ENCODE measurements around the gene ALPL.
"Not testable (repeated sequence)": the region's sequence is repeated elsewhere in the genome, so short reads cannot be mapped to it uniquely, and the experiment has no call there.

Gene ALPL

DNA sequence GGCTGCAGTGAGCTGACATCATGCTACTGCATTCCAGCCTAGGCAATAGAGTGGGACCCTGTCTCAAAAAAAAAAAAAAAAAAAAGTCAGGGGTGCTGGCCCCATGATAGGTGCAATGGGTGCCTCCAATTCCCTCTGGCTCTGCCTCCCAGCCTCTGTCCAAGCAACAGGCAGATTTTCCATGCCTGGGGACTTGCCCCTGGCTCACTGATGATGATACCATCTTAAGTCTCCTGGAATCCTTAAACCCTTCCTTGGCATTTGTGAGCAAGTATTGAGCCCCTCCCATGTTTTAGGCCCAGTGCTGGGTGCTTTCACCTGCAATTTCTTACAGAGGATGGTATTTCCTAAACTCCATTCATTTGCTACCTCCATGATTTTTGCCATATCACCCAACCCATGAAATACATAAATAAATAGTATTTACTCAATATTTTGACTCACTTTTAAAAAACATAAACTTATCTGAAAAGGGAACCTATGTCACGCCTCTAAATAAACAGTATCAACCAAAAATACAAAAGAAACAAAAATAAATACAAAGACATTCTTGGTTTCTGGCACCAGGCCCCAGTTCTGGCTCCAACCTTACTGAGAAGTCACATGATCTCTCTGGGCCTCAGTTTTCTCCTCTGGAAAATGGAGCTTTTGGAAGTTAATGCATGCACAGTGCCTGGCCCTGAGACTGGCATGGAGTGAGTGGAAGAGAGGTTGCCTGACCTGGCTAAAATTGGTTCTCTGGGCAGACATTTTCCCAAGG lies 1.5 kb upstream of the ALPL start:
- DNase-seq (ENCODE audit: low read depth): no peak

DNA sequence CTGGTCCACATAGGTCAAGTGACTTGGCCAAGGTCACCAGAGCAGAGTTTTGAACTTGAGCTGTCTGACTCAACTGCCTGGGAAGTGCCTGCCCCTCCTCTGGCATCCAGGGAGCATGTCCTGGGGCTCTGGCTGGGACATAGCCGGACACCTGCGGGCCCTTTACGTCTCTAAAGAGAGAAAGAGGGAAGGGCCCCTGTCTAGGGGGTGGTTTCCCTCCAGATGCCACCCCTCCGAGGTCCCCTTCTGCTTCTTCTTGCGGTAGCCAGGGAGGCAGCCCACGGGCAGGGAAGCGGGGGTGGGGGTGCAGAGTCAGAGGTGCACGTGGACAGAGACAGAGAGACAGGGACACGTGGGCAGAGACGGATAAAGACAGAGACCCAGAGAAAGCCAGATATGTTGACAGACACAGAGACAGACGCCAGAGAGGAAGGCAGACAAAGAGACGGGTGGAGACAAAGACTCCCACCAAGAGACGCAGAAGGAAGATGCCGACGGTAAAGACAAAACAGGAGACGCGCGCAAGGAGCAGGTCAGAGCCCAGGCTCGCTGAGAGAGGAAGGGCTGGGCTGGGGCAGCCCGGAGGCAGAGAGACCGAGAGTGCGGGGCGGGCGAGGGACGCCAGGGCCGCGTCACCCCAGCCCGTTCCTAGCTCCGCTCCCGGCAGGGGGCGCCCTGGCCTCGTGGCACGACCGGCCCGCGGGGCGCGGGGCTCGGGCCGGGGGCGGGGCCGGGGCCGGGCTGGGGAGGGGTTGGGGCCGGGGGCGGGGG lies 458 bp upstream of the ALPL start:
- peak; percentile 55 for DNase-seq (ENCODE audit: low read depth)

DNA sequence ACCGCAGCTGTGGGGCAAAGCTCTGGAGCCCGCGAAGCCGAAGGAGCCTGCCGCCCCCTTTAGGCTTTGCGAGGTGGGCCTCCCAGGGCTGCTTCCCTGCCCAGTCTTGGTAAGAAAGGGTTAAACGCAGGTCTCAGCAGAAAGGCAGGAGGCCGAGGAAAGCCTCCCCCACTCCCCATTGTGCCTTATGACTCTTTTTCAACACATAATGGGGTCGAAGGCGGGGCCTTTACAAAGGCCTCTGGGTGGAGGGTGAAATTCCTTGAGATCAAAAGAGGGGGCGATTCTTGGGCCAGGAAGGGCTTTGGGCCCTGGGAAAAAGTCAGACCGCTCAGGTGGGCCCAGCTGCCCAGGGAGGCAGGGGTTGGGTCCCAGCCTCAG lies 880 bp downstream of the ALPL start:
- no peak for DNase-seq (ENCODE audit: low read depth)

DNA sequence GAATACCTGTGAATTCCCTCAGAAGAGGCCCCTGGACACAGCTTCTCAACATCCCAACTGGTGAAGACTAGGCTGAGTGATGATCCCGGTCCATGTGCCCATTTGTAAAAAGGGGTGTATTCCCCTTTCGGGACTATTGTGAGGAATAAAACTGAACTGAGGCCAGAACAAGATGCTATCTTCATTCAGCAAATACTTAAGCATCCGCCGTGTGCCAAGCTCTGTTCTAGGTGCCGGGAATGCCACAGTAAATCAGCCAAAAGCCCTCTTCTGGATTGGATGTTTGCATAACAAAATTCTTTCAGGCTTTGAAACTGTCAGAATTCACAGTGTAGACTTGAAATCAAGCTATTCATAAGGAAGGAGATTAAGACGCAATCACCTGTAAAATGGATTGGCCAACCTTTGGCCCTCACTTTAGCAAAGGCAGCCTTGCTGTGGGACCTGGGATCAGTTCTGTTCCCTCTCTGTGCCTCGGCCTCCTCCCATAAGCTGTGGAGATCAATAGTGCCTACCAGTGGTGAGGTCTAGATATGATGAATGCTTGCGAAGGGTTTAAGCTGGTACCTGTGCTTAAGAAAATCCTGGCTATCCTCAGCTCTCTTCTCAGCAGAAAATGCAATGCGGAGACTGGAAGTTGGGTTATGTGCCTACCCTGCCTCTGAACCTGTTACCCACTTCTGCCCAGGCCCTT lies 1.8 kb downstream of the ALPL start:
- DNase-seq (ENCODE audit: low read depth): no peak

DNA sequence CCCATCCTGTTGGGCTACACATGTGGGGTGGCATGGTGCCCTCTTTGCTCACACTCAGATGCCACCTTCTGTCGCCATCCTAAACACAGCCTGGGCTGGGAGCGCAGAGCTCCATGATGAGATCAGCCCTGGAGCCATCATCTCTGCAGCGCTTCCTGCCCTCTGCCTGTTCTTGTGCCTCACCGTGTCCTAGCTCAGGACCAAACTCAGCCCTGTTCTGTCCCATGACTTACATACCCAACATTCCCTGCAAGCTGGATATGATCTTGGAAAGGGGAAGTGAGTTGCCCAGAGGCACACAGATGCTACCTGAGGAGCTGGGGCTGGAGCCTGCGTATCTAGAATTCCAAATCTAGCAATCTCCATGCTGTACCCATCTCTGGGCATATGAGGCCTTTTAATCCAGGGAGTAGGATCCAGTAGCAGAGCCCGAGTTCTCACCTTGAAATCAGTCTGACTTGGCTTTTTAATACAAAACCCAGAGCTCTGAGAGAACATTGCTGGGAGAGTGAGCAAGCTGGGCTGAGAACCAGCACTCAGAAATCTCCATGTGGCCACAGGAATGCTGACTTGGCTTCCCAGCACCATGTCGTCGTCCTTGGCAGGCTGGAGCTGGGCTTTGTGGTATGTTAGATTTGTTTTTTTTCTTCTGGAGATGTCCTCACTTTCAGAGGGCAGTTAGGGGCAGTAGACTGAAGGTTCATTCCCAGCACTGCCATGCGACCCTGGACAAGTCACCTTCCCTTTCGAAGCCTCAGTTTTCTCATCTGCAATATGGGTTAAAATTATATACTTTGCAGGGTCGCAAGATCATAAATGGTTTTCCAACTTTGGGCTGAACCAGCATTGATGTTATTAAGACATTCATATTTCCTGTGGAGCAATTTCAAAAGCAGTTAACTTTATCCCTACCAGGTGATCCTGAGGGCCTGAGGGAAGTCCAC lies 2.6 kb downstream of the ALPL start:
- no peak for DNase-seq (ENCODE audit: low read depth)

DNA sequence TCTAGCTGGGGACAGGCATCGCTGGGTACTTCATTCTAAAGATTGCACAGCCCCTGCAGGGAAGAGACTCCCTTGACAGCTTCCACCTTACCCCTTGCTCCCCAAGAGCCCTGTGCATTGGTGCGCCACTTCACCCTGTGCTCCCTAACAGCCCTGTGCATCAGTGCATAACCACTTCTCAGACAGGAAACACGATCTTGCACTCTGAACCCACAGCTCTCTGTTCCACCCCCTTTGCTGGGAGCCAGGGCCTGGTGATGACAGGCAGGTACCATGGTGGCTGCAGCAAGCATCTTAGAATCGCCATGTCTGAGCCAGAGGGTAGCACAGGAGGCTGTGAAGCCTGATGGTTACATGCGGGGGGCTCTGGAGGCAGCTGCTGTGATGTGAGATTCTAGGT lies 5.0 kb downstream of the ALPL start:
- DNase-seq (ENCODE audit: low read depth): no peak

DNA sequence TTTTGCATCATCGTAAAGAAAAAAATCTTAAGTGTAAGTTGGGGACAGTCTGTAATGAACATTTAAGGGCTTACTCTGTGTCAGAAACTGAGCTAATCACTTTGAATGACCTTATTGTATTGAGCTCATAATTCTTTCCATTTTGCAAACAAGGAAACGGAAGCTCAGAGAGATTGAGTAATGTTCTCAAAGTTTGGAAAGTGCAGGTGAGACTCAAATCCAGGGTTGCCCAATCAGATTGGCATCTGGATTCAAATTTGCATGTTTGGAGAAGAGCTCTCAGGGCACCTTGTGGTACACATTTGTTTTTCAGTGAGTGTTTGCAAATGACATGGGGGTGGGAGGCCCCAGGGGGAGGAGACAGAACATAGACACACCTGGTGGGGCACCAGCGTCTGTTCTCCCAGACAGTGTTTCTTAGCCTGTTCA lies 8.0 kb downstream of the ALPL start:
- no peak for DNase-seq (ENCODE audit: low read depth)

GRCh38 chr1:21517660-21518480 lies 8.6 kb downstream of the ALPL start:
- DNase-seq (ENCODE audit: low read depth): no peak

GRCh38 chr1:21518774-21519455 lies 9.7 kb downstream of the ALPL start:
- no peak for DNase-seq (ENCODE audit: low read depth)

DNA sequence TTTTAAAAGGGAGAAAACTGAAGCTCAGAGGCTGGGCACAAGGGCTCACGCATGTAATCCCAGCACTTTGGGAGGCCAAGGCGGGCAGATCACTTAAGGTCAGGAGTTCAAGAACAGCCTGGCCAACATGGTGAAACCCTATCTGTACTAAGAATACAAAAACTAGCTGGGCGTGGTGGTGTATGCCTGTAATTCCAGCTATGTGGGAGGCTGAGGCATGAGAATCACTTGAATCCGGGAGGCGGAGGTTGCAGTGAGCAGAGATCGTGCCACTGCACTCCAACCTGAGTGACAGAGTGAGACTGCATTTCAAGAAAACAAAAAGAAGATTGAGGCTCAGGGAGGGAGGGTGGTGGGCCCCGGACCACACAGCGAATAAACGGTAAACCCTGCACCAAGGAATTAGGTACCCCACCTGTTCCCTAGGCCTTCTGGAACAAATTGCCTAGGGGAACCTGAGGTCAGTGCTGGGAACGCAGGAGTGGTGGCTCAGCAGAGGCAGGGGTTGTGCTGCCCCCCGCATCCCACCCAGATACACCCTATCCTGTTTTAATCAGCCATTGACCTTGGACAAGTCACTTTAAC lies 10.4 kb downstream of the ALPL start:
- not testable (repeated sequence) for DNase-seq (ENCODE audit: low read depth)

- no peak for DNase-seq (ENCODE audit: low read depth)
These were observed 11.9 kb downstream of the ALPL start for GRCh38 chr1:21520899-21521716.

GRCh38 chr1:21521717-21522060 lies 12.5 kb downstream of the ALPL start:
- no peak for DNase-seq (ENCODE audit: low read depth)

DNA sequence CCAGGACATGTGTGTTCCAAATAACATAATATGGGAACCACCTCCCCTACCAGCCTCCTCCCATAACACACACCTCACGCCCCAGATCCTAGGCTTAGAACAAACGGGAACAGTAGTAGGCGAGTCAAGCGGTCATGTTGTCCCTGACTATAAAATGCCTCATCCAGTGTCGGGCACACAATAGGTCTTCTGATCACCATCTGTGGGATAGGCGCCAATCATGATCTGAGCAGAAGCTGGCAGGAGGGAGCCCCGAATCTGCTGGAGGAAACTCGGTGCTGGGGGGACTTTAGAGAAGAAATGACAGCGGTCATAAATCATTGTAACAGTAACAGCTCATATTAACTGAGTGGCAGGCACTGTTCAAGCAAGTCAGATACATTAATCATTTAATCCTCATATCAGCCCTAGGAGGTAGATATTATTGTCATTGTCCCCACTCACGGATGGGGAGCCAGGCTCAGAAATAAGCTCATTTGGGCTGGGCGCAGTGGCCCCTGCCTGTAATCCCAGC lies 13.4 kb downstream of the ALPL start:
- no peak for DNase-seq (ENCODE audit: low read depth)

GRCh38 chr1:21523297-21523813 lies 14.1 kb downstream of the ALPL start:
- no peak for DNase-seq (ENCODE audit: low read depth)

DNA sequence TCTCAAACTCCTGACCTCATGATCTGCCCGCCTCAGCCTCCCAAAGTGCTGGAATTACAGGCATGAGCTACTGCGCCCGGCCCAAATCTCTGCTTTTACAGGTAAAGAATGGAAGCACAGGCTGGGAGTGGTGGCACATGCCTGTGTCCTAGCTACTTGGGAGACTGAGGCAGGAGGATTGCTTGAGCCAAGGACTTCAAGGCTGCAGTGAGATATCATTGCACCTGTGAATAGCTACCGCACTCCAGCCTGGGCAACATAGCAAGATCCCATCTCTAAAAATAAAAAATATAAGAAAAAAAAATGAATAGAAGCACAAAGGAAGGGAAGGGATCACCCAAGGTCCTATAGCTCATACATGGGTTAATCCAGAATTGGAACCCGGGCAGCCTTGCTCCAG lies 15.0 kb downstream of the ALPL start:
- no peak for DNase-seq (ENCODE audit: low read depth)

DNA sequence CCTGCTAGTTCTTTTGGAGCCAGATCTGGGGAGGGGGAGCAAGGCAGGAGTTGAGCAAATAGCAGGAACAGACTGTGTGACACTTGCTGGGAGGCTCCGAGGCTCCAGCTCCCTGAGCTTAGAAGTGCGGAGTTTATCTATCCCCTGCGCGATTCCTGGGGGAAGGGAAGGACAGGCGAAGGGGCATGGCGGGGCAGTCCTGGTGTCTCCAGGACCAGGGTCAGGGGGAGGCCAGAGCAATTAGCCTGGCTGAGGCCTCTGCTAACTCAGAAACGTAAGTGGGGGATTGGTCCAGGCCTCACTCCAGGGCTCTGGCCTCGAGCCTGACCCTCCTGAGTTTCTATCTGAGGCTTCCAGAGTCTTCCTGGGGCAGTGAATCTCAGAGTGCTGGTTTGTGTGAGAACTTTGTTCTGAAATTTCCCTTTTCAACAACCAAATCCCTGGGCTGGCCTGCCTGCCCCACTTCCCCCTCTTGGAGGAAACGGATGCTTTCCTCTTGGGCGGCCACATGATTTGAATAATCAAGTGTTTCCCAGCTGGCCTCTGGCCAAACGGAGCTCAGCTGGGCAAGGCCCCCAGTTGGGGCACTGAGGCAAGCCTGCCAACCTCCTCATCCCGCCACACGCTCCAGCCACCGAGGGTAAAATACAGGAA lies 15.6 kb downstream of the ALPL start:
- no peak for DNase-seq (ENCODE audit: low read depth)

DNA sequence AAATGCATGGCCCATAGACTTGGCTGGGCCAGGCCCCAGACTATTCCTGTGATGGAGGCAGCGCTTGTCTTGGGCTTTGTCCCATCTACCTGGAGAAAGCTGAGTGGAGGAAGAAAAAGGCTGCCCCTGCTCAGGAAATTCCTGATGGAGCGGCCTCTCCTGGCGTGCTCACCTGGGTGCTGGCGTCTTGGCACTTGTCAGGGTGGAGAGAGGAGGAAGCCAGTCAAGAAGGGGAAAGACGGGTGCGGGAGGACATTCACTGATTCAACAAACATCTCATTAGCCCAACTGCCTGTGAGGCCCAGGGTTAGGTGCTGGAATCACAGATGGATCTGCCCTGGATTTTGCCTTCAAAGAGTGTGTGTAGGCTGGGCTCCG lies 16.1 kb downstream of the ALPL start:
- no peak for DNase-seq (ENCODE audit: low read depth)

- no peak for DNase-seq (ENCODE audit: low read depth)
These were observed 17.2 kb downstream of the ALPL start for GRCh38 chr1:21526441-21526840.

Data from stimulated activated CD8-positive, alpha-beta memory T cell treated with anti-CD3 and anti-CD28 coated beads, Interleukin-4, amount 100 ng/mL, for 24 hours (primary cell).